Body of pancreas (tissue), 4 donors: ENCODE measurements around the gene TMEM63C.

Source experiments
- POLR2A ChIP-seq, 3 donors: fragments of 450-650 bp; IDR thresholded peaks; one replicate each; pipeline ENCODE4 v1.6.1; 2016; ENCODE audit warnings: antibody characterized with exemption in 3 of 3, mild to moderate bottlenecking in 2 of 3
- TF ChIP-seq, protein P1 (sequence below), 7 experiments: fragments of 450-650 bp in 4 of 7; fragments of 200-600 bp in 3 of 7; sonication (generic) in 3 of 7; IDR thresholded peaks; one replicate each; pipeline ENCODE4 v1.5.1; 2016 to 2019; ENCODE audit warnings: antibody characterized with exemption in 7 of 7

- TF ChIP-seq POLR2A (IDR thresholded peaks at IDR 0.05), result no peak
- TF ChIP-seq, protein P1, sequence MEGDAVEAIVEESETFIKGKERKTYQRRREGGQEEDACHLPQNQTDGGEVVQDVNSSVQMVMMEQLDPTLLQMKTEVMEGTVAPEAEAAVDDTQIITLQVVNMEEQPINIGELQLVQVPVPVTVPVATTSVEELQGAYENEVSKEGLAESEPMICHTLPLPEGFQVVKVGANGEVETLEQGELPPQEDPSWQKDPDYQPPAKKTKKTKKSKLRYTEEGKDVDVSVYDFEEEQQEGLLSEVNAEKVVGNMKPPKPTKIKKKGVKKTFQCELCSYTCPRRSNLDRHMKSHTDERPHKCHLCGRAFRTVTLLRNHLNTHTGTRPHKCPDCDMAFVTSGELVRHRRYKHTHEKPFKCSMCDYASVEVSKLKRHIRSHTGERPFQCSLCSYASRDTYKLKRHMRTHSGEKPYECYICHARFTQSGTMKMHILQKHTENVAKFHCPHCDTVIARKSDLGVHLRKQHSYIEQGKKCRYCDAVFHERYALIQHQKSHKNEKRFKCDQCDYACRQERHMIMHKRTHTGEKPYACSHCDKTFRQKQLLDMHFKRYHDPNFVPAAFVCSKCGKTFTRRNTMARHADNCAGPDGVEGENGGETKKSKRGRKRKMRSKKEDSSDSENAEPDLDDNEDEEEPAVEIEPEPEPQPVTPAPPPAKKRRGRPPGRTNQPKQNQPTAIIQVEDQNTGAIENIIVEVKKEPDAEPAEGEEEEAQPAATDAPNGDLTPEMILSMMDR (IDR thresholded peaks at IDR 0.05), result no peak
These were observed 57.4 kb downstream of the TMEM63C start for GRCh38 chr14:77238996-77239395.
